ENCODE results near the gene C13orf46.

DNA sequence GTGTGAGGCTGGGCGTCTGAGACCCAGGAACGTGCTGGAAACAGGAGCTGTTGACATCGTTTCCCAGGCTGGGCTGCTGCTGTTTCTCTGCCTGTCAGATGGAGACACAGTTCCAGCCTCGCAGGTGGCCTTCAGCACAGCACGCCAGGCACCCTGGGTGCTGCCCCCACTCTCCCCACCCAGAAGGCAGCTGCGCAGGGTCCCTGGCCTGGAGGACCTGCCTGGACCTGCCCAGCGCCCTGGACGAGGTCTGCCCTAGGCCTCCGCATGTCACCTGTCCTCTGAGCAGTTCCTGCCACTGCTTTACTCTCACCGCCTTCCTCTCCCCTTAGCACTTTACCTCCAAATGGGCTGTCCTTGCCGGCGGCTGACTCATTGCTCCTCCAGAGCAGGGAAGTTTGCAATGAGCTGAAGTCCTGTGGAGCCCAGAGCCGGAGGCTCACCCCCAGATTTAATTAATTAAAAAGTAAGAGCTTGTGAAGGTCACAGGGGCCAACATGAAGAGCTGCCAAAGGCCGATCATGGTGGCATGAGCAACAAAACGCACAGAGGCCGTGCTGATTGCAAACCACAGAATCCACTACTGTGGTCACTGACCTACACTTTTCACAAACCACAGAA is 32.2 kb downstream of the C13orf46 start:
- TF ChIP-seq, protein P1, sequence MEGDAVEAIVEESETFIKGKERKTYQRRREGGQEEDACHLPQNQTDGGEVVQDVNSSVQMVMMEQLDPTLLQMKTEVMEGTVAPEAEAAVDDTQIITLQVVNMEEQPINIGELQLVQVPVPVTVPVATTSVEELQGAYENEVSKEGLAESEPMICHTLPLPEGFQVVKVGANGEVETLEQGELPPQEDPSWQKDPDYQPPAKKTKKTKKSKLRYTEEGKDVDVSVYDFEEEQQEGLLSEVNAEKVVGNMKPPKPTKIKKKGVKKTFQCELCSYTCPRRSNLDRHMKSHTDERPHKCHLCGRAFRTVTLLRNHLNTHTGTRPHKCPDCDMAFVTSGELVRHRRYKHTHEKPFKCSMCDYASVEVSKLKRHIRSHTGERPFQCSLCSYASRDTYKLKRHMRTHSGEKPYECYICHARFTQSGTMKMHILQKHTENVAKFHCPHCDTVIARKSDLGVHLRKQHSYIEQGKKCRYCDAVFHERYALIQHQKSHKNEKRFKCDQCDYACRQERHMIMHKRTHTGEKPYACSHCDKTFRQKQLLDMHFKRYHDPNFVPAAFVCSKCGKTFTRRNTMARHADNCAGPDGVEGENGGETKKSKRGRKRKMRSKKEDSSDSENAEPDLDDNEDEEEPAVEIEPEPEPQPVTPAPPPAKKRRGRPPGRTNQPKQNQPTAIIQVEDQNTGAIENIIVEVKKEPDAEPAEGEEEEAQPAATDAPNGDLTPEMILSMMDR (conservative IDR thresholded peaks at IDR 0.05; ENCODE audit: low read length), result no peak
- TF ChIP-seq EZH2phosphoT487 (IDR thresholded peaks at IDR 0.05; ENCODE audit: borderline replicate concordance, low read depth, low read length), result no peak

Data from OCI-LY7 (cell line).